Spinal cord (tissue), 10 donors: ENCODE measurements around the gene EXO1. TPM values are rescaled to one million over a fixed set of nuclear protein-coding genes. Genes with fewer than 3 reads are reported as not detected.

Source experiments
- DNase-seq, 6 donors: peaks; one replicate each; pipeline versions ENCODE4 v3.0.0 to v3.0.0-alpha.2; 2013 to 2015; ENCODE audit warnings: low spot score in 6 of 6, low read depth in 4 of 6
- H3K27ac ChIP-seq: one replicate; pipeline ENCODE4 v1.5.1; 2013; ENCODE audit warnings: low read depth, low read length, control low read depth
- H3K27me3 ChIP-seq: one replicate; pipeline ENCODE4 v1.6.1; 2013; ENCODE audit warnings: low read length; ENCODE audit not compliant: control insufficient read depth, insufficient read depth
- H3K36me3 ChIP-seq: one replicate; pipeline ENCODE4 v1.6.1; 2013; ENCODE audit warnings: low read length; ENCODE audit not compliant: control insufficient read depth, insufficient read depth
- H3K4me1 ChIP-seq: one replicate; pipeline ENCODE4 v1.6.1; 2013; ENCODE audit warnings: low read length; ENCODE audit not compliant: control insufficient read depth, insufficient read depth
- H3K4me3 ChIP-seq: one replicate; pipeline ENCODE4 v1.5.1; 2013; ENCODE audit warnings: low read depth, low read length, control low read depth
- H3K9me3 ChIP-seq: one replicate; pipeline ENCODE4 v1.6.1; 2013; ENCODE audit warnings: low read length; ENCODE audit not compliant: control insufficient read depth, insufficient read depth
- WGBS: methylation state at CpG from one replicate; pipeline ENCODE4 v1.1.5; 2013; ENCODE audit warnings: missing lambda C conversion rate; ENCODE audit not compliant: insufficient coverage; 5-methylcytosine and 5-hydroxymethylcytosine counted together
- polyA plus RNA-seq, 2 donors: library from polyadenylated mRNA; unstranded; fragments of 120-200 nt; gene quantifications; one replicate each; pipeline ENCODE4 v1.2.1, GENCODE V29; 2013; ENCODE audit not compliant: insufficient read length in 2 of 2
- total RNA-seq, 2 donors: library from RNA; depleted of rRNA in 1 of 2; stranded (reverse); fragments of 120-200 nt in 1 of 2; fragments of >200 nt in 1 of 2; gene quantifications; one replicate each; pipeline versions ENCODE4 v1.2.3 to v1.2.4, GENCODE V29; 2013 to 2014
- donor health status: healthy.

The EXO1 gene
- total and polyA plus RNA-seq, 4 donors = 3.7 to 7.8 (median 4.8) TPM

DNA sequence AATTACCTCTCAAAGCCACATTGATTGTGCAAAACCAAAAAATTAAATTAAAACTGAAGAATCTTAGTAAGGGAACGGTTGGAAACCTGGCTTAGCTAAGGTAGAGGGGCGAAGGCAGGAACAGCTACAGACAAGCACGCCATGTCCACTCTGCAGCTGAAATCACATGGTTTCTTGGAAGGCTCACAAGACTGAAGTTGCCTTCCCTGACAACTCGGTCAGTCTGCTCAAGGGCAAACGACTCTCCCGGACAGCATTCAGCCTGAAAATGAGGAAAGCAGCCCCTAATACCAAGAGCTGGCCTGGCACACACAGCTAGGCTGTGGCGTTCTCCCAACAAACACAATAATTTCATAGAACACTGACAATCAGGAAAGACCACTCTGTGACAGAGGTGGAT lies 86.9 kb downstream of the EXO1 start:
- Histone ChIP-seq H3K27ac (no peak overlapping the region), H3K36me3 (no peaks in the 10 kb centered on the region), H3K4me3 (no peak overlapping the region), H3K4me1 (peaks cover 15% of the 10 kb centered on the region), H3K9me3 (peaks cover 2% of the 10 kb centered on the region), H3K27me3 (no peaks in the 10 kb centered on the region)
- 43% methylated on average over 7 of the region's 7 CpGs for WGBS
- peak in 4 of 6 donors; percentile 6 to 40 (median 26) for DNase-seq

Other genes starting within 250 kb of the EXO1 start
- 10 to 100 TPM; 15.1 to 30.2 TPM for gene CHML, start 207.8 kb upstream of the EXO1 start, total RNA-seq
- 10 to 100 TPM; 13.5 to 23.5 TPM for gene CHML, start 207.8 kb upstream of the EXO1 start, polyA plus RNA-seq
- 10 to 100 TPM; 13.7 to 14.3 TPM for gene OPN3, start 207.8 kb upstream of the EXO1 start, total RNA-seq
- 1 to 10 TPM; 8.4 to 9.7 TPM for gene OPN3, start 207.8 kb upstream of the EXO1 start, polyA plus RNA-seq
- under 1 TPM in 1 of 2 donors, not detected in 1; 0.11 TPM for gene WDR64, start 195.9 kb upstream of the EXO1 start, total RNA-seq
- gene WDR64, start 195.9 kb upstream of the EXO1 start, polyA plus RNA-seq = under 1 TPM; 0.11 to 0.32 TPM
- gene BECN2, start 109.6 kb downstream of the EXO1 start, total RNA-seq = not detected
- gene BECN2, start 109.6 kb downstream of the EXO1 start, polyA plus RNA-seq = not detected
- gene MAP1LC3C, start 150.9 kb downstream of the EXO1 start, total RNA-seq = 1 to 10 TPM; 1.9 to 3.7 TPM
- gene MAP1LC3C, start 150.9 kb downstream of the EXO1 start, polyA plus RNA-seq = 1 to 10 TPM; 1.1 to 1.2 TPM